ENCODE data around the gene CCDC57. TPM values are rescaled to one million over a fixed set of nuclear protein-coding genes. Genes with fewer than 3 reads are reported as not detected.

The CCDC57 gene
- total and polyA plus RNA-seq, 2 of the 4 experiments (the other 2 are of a cell fraction): 7.3 to 31.3 TPM

DNA sequence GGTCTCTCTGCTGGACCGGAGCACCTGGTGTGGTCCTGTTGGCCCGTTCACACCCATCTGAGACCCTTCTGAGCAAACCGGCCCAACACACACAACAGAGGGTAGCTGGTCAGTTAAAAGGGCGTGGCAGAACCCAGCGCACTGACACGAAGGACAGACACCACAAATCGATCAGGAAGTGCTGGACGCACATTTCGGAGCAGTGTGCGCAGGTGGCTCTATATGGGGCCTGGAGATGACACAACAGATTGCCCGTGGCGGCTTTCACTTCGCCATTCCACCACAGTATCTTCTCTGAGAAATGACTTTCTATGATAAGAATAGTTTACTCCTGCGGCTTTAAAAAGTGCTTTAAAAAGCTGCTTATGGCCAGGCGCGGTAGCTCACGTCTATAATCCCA lies 12.5 kb downstream of the CCDC57 start:
- no peak for ATAC-seq (ENCODE audit: low read depth)
- Histone ChIP-seq H3K18ac (ENCODE audit: low read depth, low read length) (no peak overlapping the region), H3K4ac (ENCODE audit: low read depth, low read length) (no peak overlapping the region), H3K56ac (ENCODE audit: extremely low read depth, insufficient read depth, low read length) (no peak overlapping the region), H3K4me2 (ENCODE audit: low read depth, low read length) (no peak overlapping the region), H3K36me3 (ENCODE audit: control insufficient read depth, insufficient read depth, low read length) (peaks cover 22% of the 10 kb centered on the region), H2BK120ac (ENCODE audit: low read depth, low read length) (no peak overlapping the region), H3K23ac (ENCODE audit: low read depth, low read length) (no peak overlapping the region), H2AFZ (replicated peaks; ENCODE audit: low read length, poor library complexity) (no peak overlapping the region), H3K4me3 (ENCODE audit: insufficient read depth, low read depth, low read length) (no peak overlapping the region), H4K20me1 (ENCODE audit: insufficient read depth, low read length) (peaks cover 15% of the 10 kb centered on the region), H4K91ac (ENCODE audit: insufficient read depth, low read depth, low read length) (no peak overlapping the region), H3K14ac (replicated peaks; ENCODE audit: low read depth, low read length) (no peak overlapping the region), H4K8ac (ENCODE audit: low read depth in 2 of 2, low read length in 2 of 2) (no peak overlapping the region), H3K9me3 (ENCODE audit: control insufficient read depth, insufficient read depth, low read length) (no peaks in the 10 kb centered on the region), H2AK5ac (ENCODE audit: low read depth, low read length) (no peak overlapping the region), H2BK20ac (ENCODE audit: low read depth, low read length) (no peak overlapping the region), H3K9ac (ENCODE audit: low read depth, low read length) (no peak overlapping the region), H3K4me1 (ENCODE audit: control insufficient read depth, insufficient read depth, low read length) (peaks cover 4% of the 10 kb centered on the region), H3K27me3 (ENCODE audit: control insufficient read depth, insufficient read depth, low read length) (no peaks in the 10 kb centered on the region), H3K27ac (ENCODE audit: insufficient read depth, low read length) (no peak overlapping the region), H4K5ac (ENCODE audit: low read depth, low read length) (no peak overlapping the region), H2BK15ac (ENCODE audit: low read depth, low read length) (no peak overlapping the region), H2BK5ac (ENCODE audit: low read depth, low read length, poor library complexity, severe bottlenecking) (no peak overlapping the region), H3K79me1 (ENCODE audit: low read depth in 1 of 2, low read length in 2 of 2) (peaks cover 17 to 27% of the 10 kb centered on the region in 2 experiments), H3K9me1 (ENCODE audit: insufficient read depth, low read length) (peaks cover 5% of the 10 kb centered on the region), H2AK9ac (replicated peaks; ENCODE audit: low read depth, low read length, poor library complexity) (peak overlapping the region; percentile 50)
- no peak for TF ChIP-seq BHLHE40 (IDR thresholded peaks at IDR 0.05; ENCODE audit: low read depth, low read length)
- no peak for TF ChIP-seq SMC3 (IDR thresholded peaks at IDR 0.05; ENCODE audit: low read depth, low read length)
- no peak for TF ChIP-seq MAZ (IDR thresholded peaks at IDR 0.05; ENCODE audit: borderline replicate concordance, low read depth, low read length)
- no peak for TF ChIP-seq POLR2A (IDR thresholded peaks at IDR 0.05; ENCODE audit: low read depth, low read length)
- no peak for TF ChIP-seq NFE2L2 (IDR thresholded peaks at IDR 0.05; ENCODE audit: low read depth, low read length)
- TF ChIP-seq, protein P1, sequence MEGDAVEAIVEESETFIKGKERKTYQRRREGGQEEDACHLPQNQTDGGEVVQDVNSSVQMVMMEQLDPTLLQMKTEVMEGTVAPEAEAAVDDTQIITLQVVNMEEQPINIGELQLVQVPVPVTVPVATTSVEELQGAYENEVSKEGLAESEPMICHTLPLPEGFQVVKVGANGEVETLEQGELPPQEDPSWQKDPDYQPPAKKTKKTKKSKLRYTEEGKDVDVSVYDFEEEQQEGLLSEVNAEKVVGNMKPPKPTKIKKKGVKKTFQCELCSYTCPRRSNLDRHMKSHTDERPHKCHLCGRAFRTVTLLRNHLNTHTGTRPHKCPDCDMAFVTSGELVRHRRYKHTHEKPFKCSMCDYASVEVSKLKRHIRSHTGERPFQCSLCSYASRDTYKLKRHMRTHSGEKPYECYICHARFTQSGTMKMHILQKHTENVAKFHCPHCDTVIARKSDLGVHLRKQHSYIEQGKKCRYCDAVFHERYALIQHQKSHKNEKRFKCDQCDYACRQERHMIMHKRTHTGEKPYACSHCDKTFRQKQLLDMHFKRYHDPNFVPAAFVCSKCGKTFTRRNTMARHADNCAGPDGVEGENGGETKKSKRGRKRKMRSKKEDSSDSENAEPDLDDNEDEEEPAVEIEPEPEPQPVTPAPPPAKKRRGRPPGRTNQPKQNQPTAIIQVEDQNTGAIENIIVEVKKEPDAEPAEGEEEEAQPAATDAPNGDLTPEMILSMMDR (conservative IDR thresholded peaks at IDR 0.05; ENCODE audit: low read depth, low read length): no peak
- no peak for TF ChIP-seq RAD21 (IDR thresholded peaks at IDR 0.05; ENCODE audit: low read length)
- no peak for TF ChIP-seq FOS (IDR thresholded peaks at IDR 0.05; ENCODE audit: low read depth, low read length)
- TF ChIP-seq, protein P2, sequence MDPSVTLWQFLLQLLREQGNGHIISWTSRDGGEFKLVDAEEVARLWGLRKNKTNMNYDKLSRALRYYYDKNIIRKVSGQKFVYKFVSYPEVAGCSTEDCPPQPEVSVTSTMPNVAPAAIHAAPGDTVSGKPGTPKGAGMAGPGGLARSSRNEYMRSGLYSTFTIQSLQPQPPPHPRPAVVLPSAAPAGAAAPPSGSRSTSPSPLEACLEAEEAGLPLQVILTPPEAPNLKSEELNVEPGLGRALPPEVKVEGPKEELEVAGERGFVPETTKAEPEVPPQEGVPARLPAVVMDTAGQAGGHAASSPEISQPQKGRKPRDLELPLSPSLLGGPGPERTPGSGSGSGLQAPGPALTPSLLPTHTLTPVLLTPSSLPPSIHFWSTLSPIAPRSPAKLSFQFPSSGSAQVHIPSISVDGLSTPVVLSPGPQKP (IDR thresholded peaks at IDR 0.05; ENCODE audit: borderline replicate concordance, low read depth, low read length): no peak
- TF ChIP-seq, protein P3, sequence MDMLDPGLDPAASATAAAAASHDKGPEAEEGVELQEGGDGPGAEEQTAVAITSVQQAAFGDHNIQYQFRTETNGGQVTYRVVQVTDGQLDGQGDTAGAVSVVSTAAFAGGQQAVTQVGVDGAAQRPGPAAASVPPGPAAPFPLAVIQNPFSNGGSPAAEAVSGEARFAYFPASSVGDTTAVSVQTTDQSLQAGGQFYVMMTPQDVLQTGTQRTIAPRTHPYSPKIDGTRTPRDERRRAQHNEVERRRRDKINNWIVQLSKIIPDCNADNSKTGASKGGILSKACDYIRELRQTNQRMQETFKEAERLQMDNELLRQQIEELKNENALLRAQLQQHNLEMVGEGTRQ (IDR thresholded peaks at IDR 0.05; ENCODE audit: low read depth, low read length): no peak
- TF ChIP-seq CEBPB (IDR thresholded peaks at IDR 0.05; ENCODE audit: low read depth, low read length): no peak
- TF ChIP-seq RFX5 (IDR thresholded peaks at IDR 0.05; ENCODE audit: low read depth, low read length): no peak
- no peak for TF ChIP-seq MAFK (IDR thresholded peaks at IDR 0.05; ENCODE audit: low read depth, low read length)
- TF ChIP-seq MXI1 (IDR thresholded peaks at IDR 0.05; ENCODE audit: borderline replicate concordance, low read depth, low read length): no peak
- no peak for TF ChIP-seq RCOR1 (IDR thresholded peaks at IDR 0.05; ENCODE audit: insufficient replicate concordance, low read length)
- no peak for TF ChIP-seq CHD1 (IDR thresholded peaks at IDR 0.05; ENCODE audit: low read depth, low read length)
- dilution Hi-C loops (cut with HindIII; ENCODE audit: low sequenced_read_pairs, unreplicated experiment): no loop called here
- 90% methylated on average over 2 of the region's 17 CpGs; no CpG with 5 or more reads in 1 of the 2 experiments for WGBS, 2 experiments (ENCODE audit: extremely low coverage in 2 of 2, insufficient read length in 1 of 2)
- in situ Hi-C loops (cut with MboI; ENCODE audit: low sequenced_read_pairs): no loop called here
- DNase-seq: no peak
- CTCF ChIA-PET: interaction anchor here (0.6 kb wide), 1 partner anchor 148 kb away, joined by 5 read pairs; no protein-coding TSS in a partner anchor
- BruUV-seq (replicated peaks): no TSS peak
- POLR2A ChIA-PET (ENCODE audit: unreplicated experiment): no interaction called here
- intact Hi-C loops (cut with micrococcal nuclease): no loop called here

Measured in IMR-90 (cell line).